ENCODE data around the gene NR5A1.

The NR5A1 gene

GRCh38 chr9:124458441-124458840 is 48.8 kb downstream of the NR5A1 start:
- in situ Hi-C loops (cut with HindIII; ENCODE audit: low pct_ligation_motif_present, low sequenced_read_pairs): no loop called here
- Histone ChIP-seq H3K4me3 (ENCODE audit: low read depth, low read length) (no peak overlapping the region), H3K27ac (no peak overlapping the region), H3K27me3 (replicated peaks) (peaks cover 8% of the 10 kb centered on the region), H3K36me3 (replicated peaks) (no peaks in the 10 kb centered on the region)
- DNase-seq: no peak
- no peak for TF ChIP-seq CTCF (IDR thresholded peaks at IDR 0.05; ENCODE audit: low read depth, low read length, missing control alignments)

- no peak overlapping the region for H3K4me3 ChIP-seq (ENCODE audit: low read depth, low read length)
- in situ Hi-C loops (cut with HindIII; ENCODE audit: low pct_ligation_motif_present, low sequenced_read_pairs): no loop called here
- H3K36me3 ChIP-seq (replicated peaks): no peaks in the 10 kb centered on the region
- TF ChIP-seq CTCF (IDR thresholded peaks at IDR 0.05; ENCODE audit: low read depth, low read length, missing control alignments): no peak
- H3K27ac ChIP-seq: no peak overlapping the region
- H3K27me3 ChIP-seq (replicated peaks): peaks cover 12% of the 10 kb centered on the region
- DNase-seq: no peak
Observed at GRCh38 chr9:124457887-124458431, 49.2 kb downstream of the NR5A1 start.

- TF ChIP-seq CTCF (IDR thresholded peaks at IDR 0.05; ENCODE audit: low read depth, low read length, missing control alignments): no peak
- no peak overlapping the region for H3K27ac ChIP-seq
- in situ Hi-C loops (cut with HindIII; ENCODE audit: low pct_ligation_motif_present, low sequenced_read_pairs): no loop called here
- H3K4me3 ChIP-seq (ENCODE audit: low read depth, low read length): no peak overlapping the region
- no peak for DNase-seq
- H3K36me3 ChIP-seq (replicated peaks): no peaks in the 10 kb centered on the region
- peaks cover 16% of the 10 kb centered on the region for H3K27me3 ChIP-seq (replicated peaks)
Observed at GRCh38 chr9:124457079-124457886, 49.9 kb downstream of the NR5A1 start.

GRCh38 chr9:124456341-124457078 is 50.7 kb downstream of the NR5A1 start:
- H3K27me3 ChIP-seq (replicated peaks): peaks cover 21% of the 10 kb centered on the region
- no peak overlapping the region for H3K4me3 ChIP-seq (ENCODE audit: low read depth, low read length)

GRCh38 chr9:124455820-124456219 is 51.4 kb downstream of the NR5A1 start:
- Histone ChIP-seq H3K27ac (no peak overlapping the region), H3K27me3 (replicated peaks) (peaks cover 27% of the 10 kb centered on the region), H3K4me3 (ENCODE audit: low read depth, low read length) (no peak overlapping the region), H3K36me3 (replicated peaks) (no peaks in the 10 kb centered on the region)
- no peak for TF ChIP-seq CTCF (IDR thresholded peaks at IDR 0.05; ENCODE audit: low read depth, low read length, missing control alignments)
- in situ Hi-C loops (cut with HindIII; ENCODE audit: low pct_ligation_motif_present, low sequenced_read_pairs): no loop called here
- no peak for DNase-seq

More at GRCh38 chr9:124456341-124457078, 50.7 kb downstream of the NR5A1 start:
- DNase-seq: no peak
- TF ChIP-seq CTCF (IDR thresholded peaks at IDR 0.05; ENCODE audit: low read depth, low read length, missing control alignments): no peak
- Histone ChIP-seq H3K27ac (no peak overlapping the region), H3K36me3 (replicated peaks) (no peaks in the 10 kb centered on the region)
- in situ Hi-C loops (cut with HindIII; ENCODE audit: low pct_ligation_motif_present, low sequenced_read_pairs): no loop called here
